Testis (tissue), 3 donors: ENCODE results near the gene RERE. TPM values are rescaled to one million over a fixed set of nuclear protein-coding genes. Genes with fewer than 3 reads are reported as not detected.

Source experiments
- DNase-seq: peaks from one replicate; pipeline ENCODE4 v3.0.0-alpha.2; 2019
- H3K27ac ChIP-seq, 2 donors: fragments of 200-600 bp; sonication (generic); one replicate each; pipeline ENCODE4 v1.5.1; 2019
- H3K27me3 ChIP-seq: fragments of 200-600 bp; sonication (generic); one replicate; pipeline ENCODE4 v1.5.1; 2019
- H3K36me3 ChIP-seq: fragments of 200-600 bp; sonication (generic); one replicate; pipeline ENCODE4 v1.5.1; 2017; ENCODE audit warnings: low read depth; ENCODE audit errors: missing control alignments
- H3K4me1 ChIP-seq: fragments of 200-600 bp; sonication (generic); one replicate; pipeline ENCODE4 v1.5.1; 2019
- H3K4me3 ChIP-seq, 2 donors: fragments of 200-600 bp; sonication (generic); one replicate each; pipeline ENCODE4 v1.5.1; 2017 to 2019
- H3K9me3 ChIP-seq: fragments of 200-600 bp; sonication (generic); one replicate; pipeline ENCODE4 v1.5.1; 2017
- CTCF ChIP-seq, 3 experiments: fragments of 450-650 bp in 2 of 3; fragments of 200-600 bp in 1 of 3; sonication (generic) in 1 of 3; IDR thresholded peaks; one replicate each; pipeline ENCODE4 v1.5.1; 2016 to 2019; ENCODE audit warnings: antibody characterized with exemption in 3 of 3, mild to moderate bottlenecking in 2 of 3, moderate library complexity in 1 of 3
- POLR2A ChIP-seq: fragments of 450-650 bp; IDR thresholded peaks from one replicate; pipeline ENCODE4 v1.6.1; 2017; ENCODE audit warnings: antibody characterized with exemption, mild to moderate bottlenecking, moderate library complexity
- WGBS, 2 donors: methylation state at CpG; one replicate each; pipeline ENCODE4 v1.1.5; 2018; 5-methylcytosine and 5-hydroxymethylcytosine counted together
- intact Hi-C: fragments of 100-400 bp; cut with DNase I; formaldehyde crosslinking; loops from one replicate; pipeline ENCODE4 v1.15.1; 2023; ENCODE audit warnings: low total_unique reads
- polyA plus RNA-seq: library from polyadenylated mRNA; stranded (reverse); fragments of 350-450 nt; fragmentation: Illumina TruSeq; extraction: RNeasy Lipid Tissue Mini Kit (QIAGEN cat#74804); gene quantifications from one replicate; pipeline ENCODE4 v1.2.3, GENCODE V29; 2014; ENCODE audit warnings: low read depth, low replicate concordance; ENCODE audit not compliant: insufficient read depth
- total RNA-seq, 2 donors: library from RNA; depleted of rRNA; stranded (reverse); fragments of >200 nt; gene quantifications; one replicate each; pipeline ENCODE4 v1.2.3, GENCODE V29; 2016

The RERE gene
- total and polyA plus RNA-seq, 3 donors from 2014 or later: 90.8 to 229 (median 203) TPM

GRCh38 chr1:8359617-8360481 lies 457.6 kb downstream of the RERE start:
- WGBS, 2 donors: 86 to 91% methylated on average over 9 to 41 of the region's 44 CpGs
- H3K27ac ChIP-seq: peak overlapping the region; percentile 31 to 43
- H3K27me3 ChIP-seq: no peaks in the 10 kb centered on the region
- peaks cover 48% of the 10 kb centered on the region for H3K4me1 ChIP-seq
- no peak for DNase-seq
- no peak for TF ChIP-seq CTCF (IDR thresholded peaks at IDR 0.05)
- no peak for TF ChIP-seq POLR2A
- H3K4me3 ChIP-seq: no peak overlapping the region
- H3K36me3 ChIP-seq: no peaks in the 10 kb centered on the region
- intact Hi-C loops: no loop called here
- no peaks in the 10 kb centered on the region for H3K9me3 ChIP-seq

DNA sequence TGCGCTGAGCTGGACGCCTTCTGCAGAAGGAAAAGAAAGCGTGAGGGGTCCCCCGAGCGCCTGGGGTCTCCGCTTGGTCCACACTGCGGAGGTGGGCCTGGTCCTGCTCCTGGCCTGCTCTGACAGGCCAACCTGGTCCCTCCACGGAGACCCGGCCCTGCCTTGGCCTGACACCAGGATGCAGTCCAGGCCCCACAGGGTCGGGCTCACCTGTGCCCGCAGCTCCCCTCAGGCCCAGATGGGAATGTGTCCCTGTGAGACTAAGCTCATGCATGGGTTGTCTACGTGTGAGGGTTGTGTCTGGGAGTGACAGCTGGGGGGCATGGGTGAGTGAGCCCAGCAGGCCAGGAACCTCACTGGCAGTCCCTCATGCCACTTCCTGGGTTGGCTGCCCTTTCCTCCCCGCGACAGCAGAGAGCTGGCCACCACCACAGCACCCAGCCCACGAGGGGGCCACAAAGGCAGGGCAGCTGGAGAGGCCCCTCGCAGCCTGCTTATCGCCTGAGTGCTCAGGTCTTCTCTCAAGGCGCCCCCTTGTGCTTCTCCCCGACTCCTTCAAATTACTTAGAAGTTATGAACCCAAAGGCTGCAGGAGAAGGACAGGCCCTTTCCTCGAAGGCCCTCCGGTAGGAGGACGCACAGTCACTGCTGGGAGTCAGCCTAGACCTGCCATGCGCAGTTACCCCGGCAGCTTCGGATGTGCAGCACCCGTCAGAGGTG lies 458.4 kb downstream of the RERE start:
- H3K36me3 ChIP-seq: no peaks in the 10 kb centered on the region
- intact Hi-C loops: no loop called here
- no peaks in the 10 kb centered on the region for H3K9me3 ChIP-seq
- H3K27ac ChIP-seq: peak overlapping the region; percentile 31 to 43
- H3K4me3 ChIP-seq: no peak overlapping the region
- no peak for DNase-seq
- 82 to 94% methylated on average over 8 to 18 of the region's 26 CpGs for WGBS, 2 donors
- TF ChIP-seq POLR2A: no peak
- TF ChIP-seq CTCF (IDR thresholded peaks at IDR 0.05): no peak
- H3K27me3 ChIP-seq: no peaks in the 10 kb centered on the region
- H3K4me1 ChIP-seq: peaks cover 40% of the 10 kb centered on the region

DNA sequence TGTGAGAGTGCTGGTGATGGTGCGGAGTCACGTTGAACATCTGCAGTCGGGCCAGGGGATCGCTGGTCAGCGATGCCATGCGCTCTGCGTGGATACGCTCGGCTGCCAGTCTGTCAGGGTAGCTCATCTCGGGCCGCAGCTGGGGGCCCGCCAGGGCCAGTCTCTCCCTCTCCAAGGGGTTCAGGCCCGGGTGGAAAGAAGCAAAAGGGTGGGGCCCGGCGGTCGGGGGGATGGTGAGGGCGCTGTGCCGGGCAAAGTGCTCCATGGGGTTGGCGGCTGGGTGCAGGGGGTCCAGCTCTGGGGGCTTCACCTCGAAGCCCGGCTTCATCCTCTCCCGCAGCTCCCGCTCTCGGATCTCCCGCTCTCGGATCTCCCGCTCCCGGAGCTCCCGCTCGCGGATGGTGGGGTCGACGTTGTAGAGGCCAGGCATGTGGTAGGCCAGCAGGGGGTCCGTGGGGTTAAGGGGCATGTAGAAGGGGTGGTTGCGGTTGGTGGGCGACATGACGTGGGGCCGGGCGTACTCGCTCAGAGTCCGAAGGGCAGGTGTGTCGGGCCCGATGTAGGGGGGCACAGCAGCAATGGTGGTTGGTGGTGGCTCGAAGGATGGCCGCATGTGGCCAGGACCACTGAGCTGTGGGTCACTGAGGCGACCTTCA lies 459.1 kb downstream of the RERE start:
- no peak for DNase-seq
- H3K9me3 ChIP-seq: no peaks in the 10 kb centered on the region
- no peaks in the 10 kb centered on the region for H3K27me3 ChIP-seq
- no peaks in the 10 kb centered on the region for H3K36me3 ChIP-seq
- TF ChIP-seq CTCF (IDR thresholded peaks at IDR 0.05) (no peak), POLR2A (no peak)
- 94% methylated on average over 35 to 42 of the region's 46 CpGs for WGBS, 2 donors
- intact Hi-C loops: no loop called here
- H3K4me3 ChIP-seq: no peak overlapping the region
- peaks cover 38% of the 10 kb centered on the region for H3K4me1 ChIP-seq
- peak overlapping the region in 1 of 2 donors; percentile 37 for H3K27ac ChIP-seq

DNA sequence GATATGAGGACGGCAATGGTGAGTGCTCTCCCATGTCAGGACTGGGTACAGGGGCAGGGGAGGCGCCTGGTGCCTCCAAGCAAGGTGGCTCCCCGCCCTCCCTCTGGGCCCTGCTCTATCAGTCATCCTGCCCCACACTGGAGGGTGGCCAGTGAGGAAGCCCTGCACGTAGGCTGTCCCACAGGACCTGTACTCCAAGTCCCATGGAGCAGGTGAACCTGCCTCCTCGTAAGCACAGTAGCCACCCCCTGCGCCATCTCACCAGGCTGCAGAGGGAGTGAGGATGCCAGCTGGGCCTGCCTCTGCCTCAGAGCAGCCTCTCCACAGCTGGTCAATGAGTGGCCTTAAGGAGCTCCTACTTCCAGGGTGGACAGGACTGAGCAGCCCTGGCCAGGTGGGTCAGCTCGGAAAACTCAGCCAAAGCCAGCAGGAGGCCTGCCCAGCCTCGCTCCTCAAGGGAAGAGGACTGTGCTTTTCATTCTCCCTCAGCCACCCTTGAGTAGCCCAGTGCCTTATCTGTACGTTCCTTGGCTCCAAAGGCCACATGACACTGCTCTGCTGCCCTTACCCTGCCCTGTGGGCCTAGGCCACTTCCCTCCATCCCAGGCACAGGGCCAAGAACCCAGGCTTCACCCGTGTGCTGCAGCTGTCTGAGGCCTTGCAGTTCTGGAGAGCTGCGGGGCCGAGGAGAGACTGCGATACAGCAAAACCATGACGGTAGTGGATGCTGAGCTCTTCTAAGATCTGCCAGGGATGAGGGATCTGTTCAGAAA lies 459.9 kb downstream of the RERE start:
- Histone ChIP-seq H3K27ac (peak overlapping the region in 1 of 2 donors; percentile 37), H3K4me1 (peaks cover 38% of the 10 kb centered on the region), H3K27me3 (no peaks in the 10 kb centered on the region), H3K4me3 (no peak overlapping the region), H3K36me3 (no peaks in the 10 kb centered on the region), H3K9me3 (no peaks in the 10 kb centered on the region)
- intact Hi-C loops: no loop called here
- 52 to 58% methylated on average over 7 to 14 of the region's 14 CpGs for WGBS, 2 donors
- peak; percentile 79 for DNase-seq
- TF ChIP-seq CTCF (IDR thresholded peaks at IDR 0.05) (no peak), POLR2A (no peak)
